Endothelial cell of umbilical vein (primary cell): ENCODE results near the gene COL20A1. TPM values are rescaled to one million over a fixed set of nuclear protein-coding genes. Genes with fewer than 3 reads are reported as not detected.

Experiments used
- BruUV-seq: library from RNA; stranded (reverse); fragments of 400-500 nt; replicated peaks from 2 replicates; lab custom pipeline; 2021; lab: Mats Ljungman, UMichigan
- CTCF ChIA-PET: fragments of 300-600, 350-600 bp; sonication (Branson Sonifier 250); formaldehyde crosslinking; loops from one replicate; lab custom pipeline; 2021; ENCODE audit warnings: antibody characterized with exemption, inconsistent platforms; lab: Charles Lee
- POLR2A ChIA-PET: fragments of 300-600, 350-600 bp; sonication (Branson Sonifier 250); formaldehyde crosslinking; loops from one replicate; lab custom pipeline; 2021; ENCODE audit warnings: antibody characterized with exemption, inconsistent platforms; lab: Charles Lee
- DNase-seq: peaks from one replicate; pipeline ENCODE4 v3.0.0-alpha.2; 2011; ENCODE audit warnings: low read depth, low spot score
- FAIRE-seq: peaks from 2 replicates; lab custom pipeline; 2011; peaks lifted over from hg19 to GRCh38; lab: Jason Lieb, UNC
- H2AFZ ChIP-seq: 2 replicates; pipeline ENCODE4 v1.6.0; 2012; ENCODE audit warnings: low read depth, low read length, control low read depth, inconsistent platforms
- H3K27ac ChIP-seq: 2 replicates; pipeline ENCODE4 v1.5.1; 2011; ENCODE audit warnings: low read depth, mild to moderate bottlenecking, control low read depth, low read length, moderate library complexity; ENCODE audit not compliant: insufficient read depth
- H3K27me3 ChIP-seq, 2 experiments: 2 replicates each; pipeline versions ENCODE4 v1.6.0 to v1.6.1; 2011; ENCODE audit warnings: low read length in 2 of 2, mixed read lengths in 1 of 2; ENCODE audit not compliant: control insufficient read depth in 2 of 2, insufficient read depth in 2 of 2
- H3K36me3 ChIP-seq, 2 experiments: 2 replicates in 1 of 2; 3 replicates in 1 of 2; pipeline ENCODE4 v1.5.1; 2011; ENCODE audit warnings: low read length in 2 of 2, mild to moderate bottlenecking in 1 of 2, moderate library complexity in 1 of 2; ENCODE audit not compliant: control insufficient read depth in 2 of 2, insufficient read depth in 2 of 2; ENCODE audit errors: extremely low read depth in 1 of 2
- H3K4me1 ChIP-seq: 3 replicates; pipeline ENCODE4 v1.5.1; 2011; ENCODE audit warnings: mild to moderate bottlenecking, low read length; ENCODE audit not compliant: control insufficient read depth, insufficient read depth; ENCODE audit errors: extremely low read depth
- H3K4me2 ChIP-seq: 2 replicates; pipeline ENCODE4 v1.6.1; 2011; ENCODE audit warnings: low read length, control low read depth, mixed read lengths; ENCODE audit not compliant: insufficient read depth
- H3K4me3 ChIP-seq, 3 experiments: fragments of 200-600 bp in 1 of 3; sonication (generic), shearing (Covaris generic) in 1 of 3; replicated peaks in 1 of 3; 2 replicates each; pipeline ENCODE4 v1.5.1; 2011 to 2016; ENCODE audit warnings: control low read depth in 3 of 3, low read length in 3 of 3, mild to moderate bottlenecking in 2 of 3, inconsistent platforms in 1 of 3, low read depth in 1 of 3, moderate library complexity in 1 of 3; ENCODE audit not compliant: insufficient read depth in 1 of 3
- H3K79me2 ChIP-seq: 2 replicates; pipeline ENCODE4 v1.6.0; 2012; ENCODE audit warnings: low read length, inconsistent platforms; ENCODE audit not compliant: control insufficient read depth, insufficient read depth
- H3K9ac ChIP-seq: replicated peaks from 2 replicates; pipeline ENCODE3; 2011; ENCODE audit warnings: low read length, control low read depth; ENCODE audit not compliant: insufficient read depth; ENCODE audit errors: extremely low read depth
- H3K9me1 ChIP-seq: replicated peaks from 3 replicates; pipeline ENCODE4 v1.6.0; 2011; ENCODE audit warnings: mild to moderate bottlenecking, low read length; ENCODE audit not compliant: control insufficient read depth, insufficient read depth; ENCODE audit errors: extremely low read depth
- H3K9me3 ChIP-seq: replicated peaks from 2 replicates; pipeline ENCODE4 v1.5.1; 2012; ENCODE audit warnings: low read length, inconsistent platforms; ENCODE audit not compliant: control insufficient read depth, insufficient read depth
- H4K20me1 ChIP-seq: replicated peaks from 2 replicates; pipeline ENCODE3; 2011; ENCODE audit warnings: mild to moderate bottlenecking, low read length; ENCODE audit not compliant: control insufficient read depth, insufficient read depth; ENCODE audit errors: extremely low read depth
- CTCF ChIP-seq, 2 donors: IDR thresholded peaks; 1 replicate in 1 of 2; 2 replicates in 1 of 2; pipeline ENCODE4 v1.5.1; 2011; ENCODE audit warnings: low read length in 2 of 2, mild to moderate bottlenecking in 2 of 2, moderate library complexity in 2 of 2, control low read depth in 1 of 2, inconsistent platforms in 1 of 2, low read depth in 1 of 2; ENCODE audit not compliant: insufficient read depth in 1 of 2; ENCODE audit errors: extremely low read depth in 1 of 2
- EZH2 ChIP-seq: IDR thresholded peaks from 2 replicates; pipeline ENCODE4 v1.6.1; 2012; ENCODE audit warnings: borderline replicate concordance, low read depth, mild to moderate bottlenecking, moderate library complexity, low read length, inconsistent platforms; ENCODE audit not compliant: severe bottlenecking
- FOS ChIP-seq: IDR thresholded peaks from 2 replicates; pipeline ENCODE4 v1.6.1; 2011; ENCODE audit warnings: mild to moderate bottlenecking, low read length, moderate library complexity, borderline replicate concordance; ENCODE audit not compliant: insufficient read depth
- GATA2 ChIP-seq: IDR thresholded peaks from 2 replicates; pipeline ENCODE4 v1.7.0; 2011; ENCODE audit warnings: low read depth, mild to moderate bottlenecking, moderate library complexity, mixed read lengths, low read length; ENCODE audit not compliant: insufficient read length, insufficient read depth
- JUN ChIP-seq: IDR thresholded peaks from 2 replicates; pipeline ENCODE4 v1.6.1; 2011; ENCODE audit warnings: borderline replicate concordance, low read depth; ENCODE audit not compliant: insufficient read length, insufficient read depth
- MAX ChIP-seq: IDR thresholded peaks from 2 replicates; pipeline ENCODE4 v1.6.1; 2011; ENCODE audit not compliant: insufficient read depth, insufficient read length
- MYC ChIP-seq: IDR thresholded peaks from one replicate; pipeline ENCODE4 v1.6.1; 2011; ENCODE audit warnings: mild to moderate bottlenecking, low read depth, low read length
- POLR2A ChIP-seq: IDR thresholded peaks from 2 replicates; pipeline ENCODE4 v1.6.1; 2012; ENCODE audit warnings: low read depth, mild to moderate bottlenecking, control low read depth, low read length
- POLR2AphosphoS5 ChIP-seq: IDR thresholded peaks from 2 replicates; pipeline ENCODE4 v1.6.1; 2012; ENCODE audit warnings: low read depth, mild to moderate bottlenecking, control low read depth, low read length, moderate library complexity; ENCODE audit not compliant: insufficient read depth
- dilution Hi-C: fragments of 300-500 bp; cut with MboI; formaldehyde crosslinking; loops from one replicate; pipeline ENCODE4 v1.15.0; 2019; ENCODE audit warnings: low sequenced_read_pairs; ENCODE audit not compliant: extremely low pct_ligation_motif_present
- intact Hi-C: fragments of 100-400 bp; cut with micrococcal nuclease; formaldehyde crosslinking; loops from one replicate; pipeline ENCODE4 v1.10.0; 2022
- polyA plus RNA-seq, 4 experiments: library from polyadenylated mRNA; depleted of rRNA in 3 of 4; stranded (reverse) in 3 of 4; unstranded in 1 of 4; fragments of >200 nt; gene quantifications; 2 replicates each; pipeline versions ENCODE4 v1.2.1 to v1.2.3, GENCODE V29; 2011 to 2012; ENCODE audit warnings: missing spikeins in 1 of 4
- total RNA-seq: library from RNA; stranded (reverse); gene quantifications from 2 replicates; pipeline ENCODE4 v1.2.3, GENCODE V29; 2021

COL20A1 gene
- total and polyA plus RNA-seq, 2 donors (not counting 3 experiments of a cell fraction or from before 2014, with no cell fraction given), result not detected

- dilution Hi-C loops (no loop called here), intact Hi-C loops (no loop called here)
- Histone ChIP-seq H3K4me2 (no peak overlapping the region), H3K27me3 (no peaks in the 10 kb centered on the region), H3K9me1 (no peaks in the 10 kb centered on the region), H3K27ac (no peak overlapping the region), H3K4me3 (no peak overlapping the region), H3K36me3 (no peaks in the 10 kb centered on the region), H4K20me1 (no peaks in the 10 kb centered on the region), H3K9me3 (no peaks in the 10 kb centered on the region), H3K79me2 (no peaks in the 10 kb centered on the region), H3K9ac (no peak overlapping the region), H2AFZ (no peak overlapping the region), H3K4me1 (no peaks in the 10 kb centered on the region)
- TF ChIP-seq POLR2A (no peak), EZH2 (no peak), CTCF (IDR thresholded peaks at IDR 0.05; ENCODE audit: extremely low read depth in 1 of 2, insufficient read depth in 1 of 2, low read depth in 1 of 2, low read length in 2 of 2) (no peak), POLR2AphosphoS5 (no peak), MYC (no peak), GATA2 (no peak), JUN (no peak), FOS (no peak), MAX (no peak)
- POLR2A ChIA-PET, result no interaction called here
- FAIRE-seq, result no peak
- CTCF ChIA-PET, result interaction anchor here (1.1 to 1.8 kb wide), 2 partner anchors 16 to 24 kb away, joined by 4 to 8 read pairs; no protein-coding TSS in a partner anchor
- no TSS peak for BruUV-seq
- no peak for DNase-seq
These were observed 40.4 kb downstream of the COL20A1 start for GRCh38 chr20:63333241-63333836.
